ENCODE measurements around the gene CNTN5.
A peak's percentile ranks its signal among the peaks of the same experiment; 100 is the strongest.

The CNTN5 gene

GRCh38 chr11:99148352-99148751, 127.6 kb downstream of the CNTN5 start:
- Histone ChIP-seq H3K27me3 (no peaks in the 10 kb centered on the region), H3K9me3 (replicated peaks in 1 of 11) (peaks cover 0 to 2% (median 0%) of the 10 kb centered on the region in 11 experiments; a peak in 1 of 22 replicates), H4K20me1 (no peaks in the 10 kb centered on the region), H3K4me3 (no peak overlapping the region), H3K4me1 (no peaks in the 10 kb centered on the region), H3K4me2 (no peak overlapping the region), H3K9ac (no peak overlapping the region), H3K36me3 (no peaks in the 10 kb centered on the region), H3K27ac (no peak overlapping the region)
- no peak for TF ChIP-seq Cebpa-rat (IDR thresholded peaks at IDR 0.05)

GRCh38 chr11:99154277-99154676, 133.5 kb downstream of the CNTN5 start:
- Histone ChIP-seq H3K9ac (no peak overlapping the region), H3K27ac (peak overlapping the region in 1 of 11 experiments; percentile 18; a peak in 1 of 22 replicates), H3K4me3 (no peak overlapping the region), H3K4me2 (peak overlapping the region in 8 of 11 experiments; percentile 44 to 72 (median 66); a peak in 16 of 22 replicates), H4K20me1 (no peaks in the 10 kb centered on the region), H3K27me3 (no peaks in the 10 kb centered on the region), H3K4me1 (peaks cover 5 to 11% (median 8%) of the 10 kb centered on the region in 10 experiments; a peak in 11 of 20 replicates), H3K9me3 (replicated peaks in 1 of 11) (no peaks in the 10 kb centered on the region), H3K36me3 (no peaks in the 10 kb centered on the region)
- TF ChIP-seq Cebpa-rat (IDR thresholded peaks at IDR 0.05) = no peak

GRCh38 chr11:99160447-99160846, 139.7 kb downstream of the CNTN5 start:
- H3K27me3 ChIP-seq = no peaks in the 10 kb centered on the region
- H3K4me3 ChIP-seq = no peak overlapping the region
- no peaks in the 10 kb centered on the region for H3K9me3 ChIP-seq (replicated peaks in 1 of 11)
- no peaks in the 10 kb centered on the region for H4K20me1 ChIP-seq
- no peak overlapping the region for H3K4me2 ChIP-seq
- H3K36me3 ChIP-seq = no peaks in the 10 kb centered on the region
- H3K4me1 ChIP-seq = no peaks in the 10 kb centered on the region
- H3K9ac ChIP-seq = no peak overlapping the region
- no peak for TF ChIP-seq Cebpa-rat (IDR thresholded peaks at IDR 0.05)
- no peak overlapping the region for H3K27ac ChIP-seq

GRCh38 chr11:99162819-99163218, 142.1 kb downstream of the CNTN5 start:
- Histone ChIP-seq H3K36me3 (no peaks in the 10 kb centered on the region), H3K9me3 (replicated peaks in 1 of 11) (no peaks in the 10 kb centered on the region), H3K27me3 (no peaks in the 10 kb centered on the region), H3K9ac (no peak overlapping the region), H4K20me1 (no peaks in the 10 kb centered on the region), H3K4me2 (no peak overlapping the region), H3K4me1 (no peaks in the 10 kb centered on the region), H3K27ac (no peak overlapping the region), H3K4me3 (no peak overlapping the region)
- no peak for TF ChIP-seq Cebpa-rat (IDR thresholded peaks at IDR 0.05)

- no peaks in the 10 kb centered on the region for H4K20me1 ChIP-seq
- H3K27ac ChIP-seq = no peak overlapping the region
- H3K9ac ChIP-seq = no peak overlapping the region
- peaks cover 0 to 9% (median 0%) of the 10 kb centered on the region in 10 experiments; a peak in 7 of 20 replicates for H3K4me1 ChIP-seq
- no peak overlapping the region for H3K4me2 ChIP-seq
- H3K4me3 ChIP-seq = no peak overlapping the region
- H3K27me3 ChIP-seq = no peaks in the 10 kb centered on the region
- H3K36me3 ChIP-seq = no peaks in the 10 kb centered on the region
- H3K9me3 ChIP-seq (replicated peaks in 1 of 11) = peaks cover 0 to 5% (median 0%) of the 10 kb centered on the region in 11 experiments; a peak in 1 of 22 replicates
- TF ChIP-seq Cebpa-rat (IDR thresholded peaks at IDR 0.05) = no peak
Measured at GRCh38 chr11:99170591-99170990, 149.8 kb downstream of the CNTN5 start.

GRCh38 chr11:99171330-99171729, 150.6 kb downstream of the CNTN5 start:
- peaks cover 0 to 16% (median 0%) of the 10 kb centered on the region in 10 experiments; a peak in 7 of 20 replicates for H3K4me1 ChIP-seq
- no peak overlapping the region for H3K4me3 ChIP-seq
- H3K27me3 ChIP-seq = no peaks in the 10 kb centered on the region
- TF ChIP-seq Cebpa-rat (IDR thresholded peaks at IDR 0.05) = no peak
- H3K27ac ChIP-seq = no peak overlapping the region
- H3K9me3 ChIP-seq (replicated peaks in 1 of 11) = peaks cover 0 to 5% (median 0%) of the 10 kb centered on the region in 11 experiments; a peak in 1 of 22 replicates
- no peak overlapping the region for H3K9ac ChIP-seq
- H3K36me3 ChIP-seq = no peaks in the 10 kb centered on the region
- no peak overlapping the region for H3K4me2 ChIP-seq
- H4K20me1 ChIP-seq = no peaks in the 10 kb centered on the region

GRCh38 chr11:99176430-99176829, 155.7 kb downstream of the CNTN5 start:
- no peak overlapping the region for H3K4me3 ChIP-seq
- H3K9me3 ChIP-seq (replicated peaks in 1 of 11) = peaks cover 0 to 5% (median 0%) of the 10 kb centered on the region in 11 experiments; a peak in 1 of 22 replicates
- H3K27ac ChIP-seq = peak overlapping the region in 5 of 11 experiments; percentile 37 to 78 (median 64); a peak in 8 of 22 replicates
- H3K27me3 ChIP-seq = no peaks in the 10 kb centered on the region
- H3K36me3 ChIP-seq = no peaks in the 10 kb centered on the region
- H4K20me1 ChIP-seq = no peaks in the 10 kb centered on the region
- peaks cover 0 to 31% (median 0%) of the 10 kb centered on the region in 10 experiments; a peak in 7 of 20 replicates for H3K4me1 ChIP-seq
- peak in 2 of 11 experiments; percentile 40 to 47; a peak in 3 of 22 replicates for TF ChIP-seq Cebpa-rat (IDR thresholded peaks at IDR 0.05)
- peak overlapping the region in 2 of 11 experiments; percentile 24 to 37; a peak in 1 of 22 replicates for H3K9ac ChIP-seq
- H3K4me2 ChIP-seq = peak overlapping the region in 4 of 11 experiments; percentile 35 to 72 (median 62); a peak in 8 of 22 replicates

GRCh38 chr11:99177446-99177845, 156.7 kb downstream of the CNTN5 start:
- H3K4me1 ChIP-seq = peaks cover 0 to 31% (median 0%) of the 10 kb centered on the region in 10 experiments; a peak in 7 of 20 replicates
- no peak overlapping the region for H3K9ac ChIP-seq
- peak overlapping the region in 2 of 11 experiments; percentile 55 to 70; a peak in 3 of 22 replicates for H3K4me2 ChIP-seq
- no peaks in the 10 kb centered on the region for H3K36me3 ChIP-seq
- peak overlapping the region in 1 of 11 experiments; percentile 64; a peak in 1 of 22 replicates for H3K27ac ChIP-seq
- no peaks in the 10 kb centered on the region for H4K20me1 ChIP-seq
- no peaks in the 10 kb centered on the region for H3K27me3 ChIP-seq
- TF ChIP-seq Cebpa-rat (IDR thresholded peaks at IDR 0.05) = no peak
- peaks cover 0 to 5% (median 0%) of the 10 kb centered on the region in 11 experiments; a peak in 1 of 22 replicates for H3K9me3 ChIP-seq (replicated peaks in 1 of 11)
- no peak overlapping the region for H3K4me3 ChIP-seq

GRCh38 chr11:99184146-99184545, 163.4 kb downstream of the CNTN5 start:
- Histone ChIP-seq H3K9me3 (replicated peaks in 1 of 11) (no peaks in the 10 kb centered on the region), H3K36me3 (no peaks in the 10 kb centered on the region), H3K27me3 (no peaks in the 10 kb centered on the region), H3K9ac (no peak overlapping the region), H3K4me1 (no peaks in the 10 kb centered on the region), H4K20me1 (no peaks in the 10 kb centered on the region), H3K4me2 (no peak overlapping the region), H3K27ac (no peak overlapping the region), H3K4me3 (no peak overlapping the region)
- no peak for TF ChIP-seq Cebpa-rat (IDR thresholded peaks at IDR 0.05)

- TF ChIP-seq Cebpa-rat (IDR thresholded peaks at IDR 0.05) = no peak
- Histone ChIP-seq H3K4me3 (no peak overlapping the region), H3K36me3 (no peaks in the 10 kb centered on the region), H3K27ac (no peak overlapping the region), H3K4me1 (no peaks in the 10 kb centered on the region), H3K27me3 (no peaks in the 10 kb centered on the region), H3K9ac (no peak overlapping the region), H3K4me2 (no peak overlapping the region), H4K20me1 (no peaks in the 10 kb centered on the region), H3K9me3 (replicated peaks in 1 of 11) (no peaks in the 10 kb centered on the region)
Measured at GRCh38 chr11:99188221-99188620, 167.5 kb downstream of the CNTN5 start.
